ENCODE data around the gene NUP214. TPM values are rescaled to one million over a fixed set of nuclear protein-coding genes. Genes with fewer than 3 reads are reported as not detected.

Gene NUP214
- total and polyA plus RNA-seq, 2 experiments from 2014 or later, result 14.7 to 29.0 TPM

DNA sequence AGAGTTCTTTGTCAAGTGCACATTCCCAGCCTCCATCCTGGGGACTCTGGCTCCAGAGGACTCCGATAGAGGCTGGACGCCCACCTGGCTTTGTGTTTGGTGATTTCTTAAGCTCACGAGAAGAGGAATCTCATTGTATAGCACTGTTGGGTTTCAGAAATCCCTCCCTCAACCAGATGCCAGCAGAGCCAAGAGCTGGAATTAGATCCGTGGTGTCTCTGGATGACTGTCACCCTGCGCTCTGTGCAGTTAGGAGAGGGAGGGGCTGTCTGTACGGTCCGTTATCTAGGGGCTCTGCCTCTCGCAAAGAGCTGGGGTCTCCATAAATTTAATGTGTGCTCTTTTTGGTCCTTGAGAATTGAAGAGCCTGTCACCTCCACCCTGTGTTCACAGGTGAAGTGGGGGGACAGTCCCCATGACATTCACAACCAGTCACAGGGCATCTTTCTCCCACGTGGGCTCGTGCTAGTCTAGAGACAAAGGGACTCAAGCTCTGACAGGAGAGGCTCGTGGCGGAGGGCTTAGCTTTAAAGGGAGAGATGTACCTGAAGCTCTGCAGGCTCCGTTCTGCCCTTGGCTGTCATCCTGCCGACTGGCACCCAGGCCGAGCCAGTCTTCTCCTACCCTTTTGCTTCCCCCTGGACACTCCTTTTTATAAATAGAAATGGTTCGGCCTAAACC, 109.6 kb downstream of the NUP214 start:
- Histone ChIP-seq H3K9me3 (ENCODE audit: low read depth) (no peaks in the 10 kb centered on the region), H3K4me3 (no peak overlapping the region), H3K36me3 (peaks cover 3% of the 10 kb centered on the region), H3K4me1 (ENCODE audit: low read depth) (peaks cover 63% of the 10 kb centered on the region), H3K27me3 (no peaks in the 10 kb centered on the region), H3K27ac (peak overlapping the region; percentile 100)
- TF ChIP-seq, protein P1, sequence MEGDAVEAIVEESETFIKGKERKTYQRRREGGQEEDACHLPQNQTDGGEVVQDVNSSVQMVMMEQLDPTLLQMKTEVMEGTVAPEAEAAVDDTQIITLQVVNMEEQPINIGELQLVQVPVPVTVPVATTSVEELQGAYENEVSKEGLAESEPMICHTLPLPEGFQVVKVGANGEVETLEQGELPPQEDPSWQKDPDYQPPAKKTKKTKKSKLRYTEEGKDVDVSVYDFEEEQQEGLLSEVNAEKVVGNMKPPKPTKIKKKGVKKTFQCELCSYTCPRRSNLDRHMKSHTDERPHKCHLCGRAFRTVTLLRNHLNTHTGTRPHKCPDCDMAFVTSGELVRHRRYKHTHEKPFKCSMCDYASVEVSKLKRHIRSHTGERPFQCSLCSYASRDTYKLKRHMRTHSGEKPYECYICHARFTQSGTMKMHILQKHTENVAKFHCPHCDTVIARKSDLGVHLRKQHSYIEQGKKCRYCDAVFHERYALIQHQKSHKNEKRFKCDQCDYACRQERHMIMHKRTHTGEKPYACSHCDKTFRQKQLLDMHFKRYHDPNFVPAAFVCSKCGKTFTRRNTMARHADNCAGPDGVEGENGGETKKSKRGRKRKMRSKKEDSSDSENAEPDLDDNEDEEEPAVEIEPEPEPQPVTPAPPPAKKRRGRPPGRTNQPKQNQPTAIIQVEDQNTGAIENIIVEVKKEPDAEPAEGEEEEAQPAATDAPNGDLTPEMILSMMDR (IDR thresholded peaks at IDR 0.05; ENCODE audit: low read depth, low read length), result no peak
- DNase-seq (ENCODE audit: low read depth in 1 of 2, low spot score in 1 of 2), result peak in 1 of 2 donors; percentile 77

DNA sequence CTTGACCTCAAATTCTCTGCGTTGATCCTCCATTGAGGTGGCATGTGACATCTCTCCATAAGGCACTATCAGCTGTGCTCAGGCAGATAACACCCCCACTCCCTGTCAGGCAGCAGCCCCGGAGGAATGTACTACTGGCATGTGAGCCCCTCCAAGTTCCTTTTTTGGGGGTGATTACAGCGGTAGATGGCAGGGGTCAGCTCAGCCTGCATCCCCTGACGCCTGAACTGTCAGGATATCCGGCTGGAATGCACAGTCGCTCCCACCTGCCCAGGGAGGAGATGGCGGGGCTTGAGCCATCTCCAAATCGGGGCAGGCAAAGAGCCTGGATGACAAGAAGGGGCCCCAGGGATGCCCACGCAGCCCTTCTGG, 110.1 kb downstream of the NUP214 start:
- H3K4me1 ChIP-seq (ENCODE audit: low read depth), result peaks cover 69% of the 10 kb centered on the region
- H3K4me3 ChIP-seq, result no peak overlapping the region
- peak overlapping the region; percentile 100 for H3K27ac ChIP-seq
- peaks cover 3% of the 10 kb centered on the region for H3K36me3 ChIP-seq
- TF ChIP-seq, protein P1 (IDR thresholded peaks at IDR 0.05; ENCODE audit: low read depth, low read length), result no peak
- no peaks in the 10 kb centered on the region for H3K9me3 ChIP-seq (ENCODE audit: low read depth)
- peak in 1 of 2 donors; percentile 87 for DNase-seq (ENCODE audit: low read depth in 1 of 2, low spot score in 1 of 2)
- H3K27me3 ChIP-seq, result no peaks in the 10 kb centered on the region

DNA sequence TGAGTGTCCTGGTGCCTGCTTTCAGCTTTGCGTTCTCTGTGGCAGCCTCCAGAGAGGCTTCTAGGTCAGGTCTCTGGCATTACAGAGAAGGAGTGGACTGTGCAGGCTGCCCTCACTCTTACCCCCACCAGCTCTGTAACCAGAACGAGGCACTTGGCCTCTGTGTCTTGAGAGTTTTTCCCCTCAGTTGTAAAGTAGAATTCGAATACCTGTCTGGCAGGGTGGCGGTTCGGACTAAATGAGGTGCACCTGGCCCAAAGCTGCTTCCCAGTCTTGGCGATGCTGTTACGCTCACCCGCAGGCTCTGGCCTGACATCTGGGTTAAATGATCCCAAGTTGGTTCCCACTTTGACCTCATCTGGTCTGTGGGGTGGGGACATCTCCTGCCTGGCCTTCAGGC, 110.8 kb downstream of the NUP214 start:
- H3K4me1 ChIP-seq (ENCODE audit: low read depth), result peaks cover 73% of the 10 kb centered on the region
- H3K36me3 ChIP-seq, result peaks cover 3% of the 10 kb centered on the region
- no peak overlapping the region for H3K4me3 ChIP-seq
- DNase-seq (ENCODE audit: low read depth in 1 of 2, low spot score in 1 of 2), result no peak
- H3K27me3 ChIP-seq, result no peaks in the 10 kb centered on the region
- H3K27ac ChIP-seq, result peak overlapping the region; percentile 100
- H3K9me3 ChIP-seq (ENCODE audit: low read depth), result no peaks in the 10 kb centered on the region
- TF ChIP-seq, protein P1 (IDR thresholded peaks at IDR 0.05; ENCODE audit: low read depth, low read length), result no peak

DNA sequence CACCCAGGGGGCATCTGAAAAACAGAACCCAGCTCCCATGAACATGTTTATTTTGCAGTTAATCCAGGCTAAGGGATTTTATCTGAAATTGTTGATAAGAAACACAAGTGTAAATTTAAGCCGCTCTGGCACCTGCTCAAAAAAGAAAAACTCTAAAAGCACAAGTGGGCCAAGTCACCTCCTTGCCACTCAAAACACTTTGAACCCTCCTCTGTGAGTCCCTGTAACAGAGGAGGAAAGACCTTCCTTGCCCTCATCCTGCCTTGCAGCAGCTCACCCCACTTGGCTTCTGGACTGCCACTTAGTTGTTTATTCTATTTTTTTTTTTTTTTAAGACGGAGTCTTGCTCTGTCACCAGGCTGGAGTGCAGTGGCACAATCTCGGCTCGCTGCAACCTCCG, 111.4 kb downstream of the NUP214 start:
- peaks cover 3% of the 10 kb centered on the region for H3K36me3 ChIP-seq
- peak overlapping the region; percentile 100 for H3K27ac ChIP-seq
- TF ChIP-seq, protein P1 (IDR thresholded peaks at IDR 0.05; ENCODE audit: low read depth, low read length), result no peak
- no peaks in the 10 kb centered on the region for H3K27me3 ChIP-seq
- H3K9me3 ChIP-seq (ENCODE audit: low read depth), result no peaks in the 10 kb centered on the region
- no peak overlapping the region for H3K4me3 ChIP-seq
- DNase-seq (ENCODE audit: low read depth in 1 of 2, low spot score in 1 of 2), result no peak
- H3K4me1 ChIP-seq (ENCODE audit: low read depth), result peaks cover 73% of the 10 kb centered on the region

DNA sequence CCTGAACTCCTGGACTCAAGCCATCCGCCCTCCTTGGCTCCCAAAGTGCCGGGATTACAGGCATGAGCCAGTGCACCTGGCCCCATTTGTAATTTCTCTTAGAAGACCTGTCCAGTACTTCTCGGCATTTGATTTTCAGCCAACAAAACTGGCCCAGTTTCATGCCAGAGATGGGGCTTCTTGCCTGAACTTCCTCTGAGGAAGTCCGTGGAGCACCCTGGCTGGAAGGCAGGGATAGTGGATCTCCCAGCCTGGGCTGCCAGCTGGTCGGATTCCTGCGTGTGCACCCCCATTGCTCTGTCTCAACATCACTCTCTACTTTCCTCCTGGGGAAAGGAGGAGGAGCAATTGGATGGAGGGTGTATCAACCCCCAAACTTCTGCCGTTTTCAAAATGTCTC, 111.9 kb downstream of the NUP214 start:
- no peak overlapping the region for H3K4me3 ChIP-seq
- peaks cover 73% of the 10 kb centered on the region for H3K4me1 ChIP-seq (ENCODE audit: low read depth)
- no peaks in the 10 kb centered on the region for H3K9me3 ChIP-seq (ENCODE audit: low read depth)
- peak overlapping the region; percentile 100 for H3K27ac ChIP-seq
- peaks cover 1% of the 10 kb centered on the region for H3K36me3 ChIP-seq
- H3K27me3 ChIP-seq, result no peaks in the 10 kb centered on the region
- TF ChIP-seq, protein P1 (IDR thresholded peaks at IDR 0.05; ENCODE audit: low read depth, low read length), result no peak
- DNase-seq (ENCODE audit: low read depth in 1 of 2, low spot score in 1 of 2), result peak in 1 of 2 donors; percentile 8

Data from cardiac muscle cell (in vitro differentiated cells and primary cell).